Left ventricle myocardium inferior (tissue), 1 donor: ENCODE measurements around the gene DGCR8. TPM values are rescaled to one million over a fixed set of nuclear protein-coding genes. Genes with fewer than 3 reads are reported as not detected.

ENCODE experiments used
- DNase-seq: peaks from one replicate; pipeline ENCODE4 v3.0.0-alpha.2; 2020
- H3K27ac ChIP-seq: fragments of 200-600 bp; replicated peaks from 2 replicates; pipeline ENCODE4 v1.8.0; 2021
- H3K27me3 ChIP-seq: fragments of 200-600 bp; 2 replicates; pipeline ENCODE4 v1.8.0; 2021; ENCODE audit warnings: low read depth
- H3K36me3 ChIP-seq: fragments of 200-600 bp; 2 replicates; pipeline ENCODE4 v1.8.0; 2021
- H3K4me1 ChIP-seq: fragments of 200-600 bp; 2 replicates; pipeline ENCODE4 v1.8.0; 2021
- H3K4me3 ChIP-seq: fragments of 200-600 bp; 2 replicates; pipeline ENCODE4 v1.8.0; 2021; ENCODE audit warnings: mild to moderate bottlenecking, moderate library complexity
- H3K9me3 ChIP-seq: fragments of 200-600 bp; replicated peaks from 2 replicates; pipeline ENCODE4 v1.8.0; 2021
- CTCF ChIP-seq: fragments of 200-600 bp; IDR thresholded peaks from 2 replicates; pipeline ENCODE4 v1.8.0; 2021; ENCODE audit warnings: antibody characterized with exemption, mild to moderate bottlenecking, borderline replicate concordance
- intact Hi-C: fragments of 100-400 bp; cut with micrococcal nuclease; formaldehyde crosslinking; loops from one replicate; pipeline ENCODE4 v1.11.0; 2022
- total RNA-seq: library from RNA; stranded (reverse); fragmentation: NEBNext Ultra II Directional; extraction: Animal tissue kit (Norgen Biotek cat#: 25700); gene quantifications from one replicate; pipeline ENCODE4 v1.2.1, GENCODE V29; 2021
- donor health status: DM: no; HTN: yes; CAD: no; lungs with severe emphysema.

Gene DGCR8
- total RNA-seq, 1 donor from 2014 or later, result 16.8 TPM

DNA sequence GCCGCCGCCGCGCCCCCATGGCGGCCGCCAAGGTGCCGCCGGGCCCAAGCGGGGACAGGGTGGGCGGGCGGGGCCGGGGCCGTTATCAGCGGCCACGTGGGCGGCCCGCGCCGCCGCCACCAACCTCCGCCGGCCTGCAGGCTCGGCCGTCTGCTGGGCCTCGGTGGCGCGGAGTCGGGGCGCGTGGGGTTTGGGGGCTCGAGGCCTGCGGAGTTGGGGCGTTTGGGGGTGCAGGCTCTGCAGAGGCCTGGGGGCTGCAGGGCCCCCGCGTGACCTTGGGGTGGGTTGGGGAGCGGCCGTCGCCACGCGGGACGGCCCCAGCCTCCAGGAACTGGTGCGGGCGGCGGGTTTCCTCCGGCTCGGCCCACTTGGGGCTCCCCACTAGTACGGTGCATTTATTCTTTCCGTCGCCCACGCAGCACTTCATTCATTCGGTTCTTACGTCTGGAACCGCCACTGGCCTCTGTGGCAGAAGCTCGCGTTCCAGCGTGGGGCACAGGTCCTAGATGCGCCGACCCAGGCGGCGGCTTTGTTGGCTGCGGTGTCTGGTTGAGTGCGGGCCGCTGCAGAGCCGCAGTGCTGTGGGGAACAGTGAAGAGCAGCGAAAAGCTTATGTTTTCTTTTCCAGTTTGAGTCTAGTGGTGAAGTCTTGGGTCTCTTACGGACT lies 37.7 kb downstream of the DGCR8 start:
- H3K4me1 ChIP-seq, result peaks cover 51% of the 10 kb centered on the region
- intact Hi-C loops, result no loop called here
- DNase-seq, result peak; percentile 30
- peak overlapping the region; percentile 91 for H3K27ac ChIP-seq
- H3K36me3 ChIP-seq, result peaks cover 62% of the 10 kb centered on the region
- H3K27me3 ChIP-seq, result no peaks in the 10 kb centered on the region
- peak overlapping the region; percentile 79 for H3K4me3 ChIP-seq
- TF ChIP-seq CTCF, result no peak
- H3K9me3 ChIP-seq, result no peaks in the 10 kb centered on the region

DNA sequence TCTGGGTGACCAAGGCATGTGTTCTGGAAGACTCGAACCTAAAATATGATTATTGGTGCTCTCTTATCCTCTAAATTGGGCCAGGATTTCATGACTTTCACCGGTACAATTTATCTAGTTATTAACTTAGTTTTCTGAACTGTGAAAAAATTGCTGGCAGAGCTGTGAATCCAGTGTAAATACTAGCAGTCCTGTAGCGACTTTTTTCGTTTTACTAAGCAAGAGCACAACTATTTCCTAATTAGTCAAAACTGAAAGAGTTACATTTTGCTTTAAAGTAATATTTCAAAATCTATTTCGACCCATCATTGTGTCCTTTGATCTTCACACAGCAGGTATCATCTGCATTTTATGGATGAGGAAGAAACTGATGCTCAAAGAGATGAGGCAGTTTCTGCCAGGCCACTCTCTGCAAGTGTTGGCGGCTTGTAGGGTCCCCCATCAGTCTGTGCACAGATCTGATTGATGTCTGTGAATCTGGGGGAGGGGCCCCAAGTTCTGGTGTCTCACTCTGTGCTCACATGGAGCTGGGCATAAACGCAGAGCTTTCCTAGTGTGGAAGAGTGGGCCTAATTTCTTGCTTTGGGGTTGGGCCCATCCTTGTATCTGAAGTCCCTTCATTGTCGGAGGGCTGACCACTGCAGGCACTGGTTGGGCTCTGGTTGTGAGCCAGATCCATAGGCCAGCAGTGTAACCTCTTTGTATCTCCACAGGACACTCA lies 38.4 kb downstream of the DGCR8 start:
- H3K9me3 ChIP-seq, result no peaks in the 10 kb centered on the region
- peaks cover 57% of the 10 kb centered on the region for H3K36me3 ChIP-seq
- H3K4me3 ChIP-seq, result peak overlapping the region; percentile 79
- intact Hi-C loops, result no loop called here
- no peak for TF ChIP-seq CTCF
- peak overlapping the region; percentile 91 for H3K27ac ChIP-seq
- H3K4me1 ChIP-seq, result peaks cover 51% of the 10 kb centered on the region
- H3K27me3 ChIP-seq, result no peaks in the 10 kb centered on the region
- peak; percentile 5 for DNase-seq

GRCh38 chr22:20121856-20122415 lies 41.9 kb downstream of the DGCR8 start:
- no peaks in the 10 kb centered on the region for H3K27me3 ChIP-seq
- intact Hi-C loops, result no loop called here
- H3K4me3 ChIP-seq, result no peak overlapping the region
- TF ChIP-seq CTCF, result no peak
- H3K4me1 ChIP-seq, result peaks cover 33% of the 10 kb centered on the region
- no peak overlapping the region for H3K27ac ChIP-seq
- H3K9me3 ChIP-seq, result no peaks in the 10 kb centered on the region
- peaks cover 70% of the 10 kb centered on the region for H3K36me3 ChIP-seq
- DNase-seq, result no peak

GRCh38 chr22:20123366-20124082 lies 43.5 kb downstream of the DGCR8 start:
- Histone ChIP-seq H3K36me3 (peaks cover 77% of the 10 kb centered on the region), H3K9me3 (no peaks in the 10 kb centered on the region), H3K4me3 (no peak overlapping the region), H3K4me1 (peaks cover 29% of the 10 kb centered on the region), H3K27ac (no peak overlapping the region), H3K27me3 (no peaks in the 10 kb centered on the region)
- no peak for DNase-seq
- TF ChIP-seq CTCF, result no peak
- intact Hi-C loops, result no loop called here

DNA sequence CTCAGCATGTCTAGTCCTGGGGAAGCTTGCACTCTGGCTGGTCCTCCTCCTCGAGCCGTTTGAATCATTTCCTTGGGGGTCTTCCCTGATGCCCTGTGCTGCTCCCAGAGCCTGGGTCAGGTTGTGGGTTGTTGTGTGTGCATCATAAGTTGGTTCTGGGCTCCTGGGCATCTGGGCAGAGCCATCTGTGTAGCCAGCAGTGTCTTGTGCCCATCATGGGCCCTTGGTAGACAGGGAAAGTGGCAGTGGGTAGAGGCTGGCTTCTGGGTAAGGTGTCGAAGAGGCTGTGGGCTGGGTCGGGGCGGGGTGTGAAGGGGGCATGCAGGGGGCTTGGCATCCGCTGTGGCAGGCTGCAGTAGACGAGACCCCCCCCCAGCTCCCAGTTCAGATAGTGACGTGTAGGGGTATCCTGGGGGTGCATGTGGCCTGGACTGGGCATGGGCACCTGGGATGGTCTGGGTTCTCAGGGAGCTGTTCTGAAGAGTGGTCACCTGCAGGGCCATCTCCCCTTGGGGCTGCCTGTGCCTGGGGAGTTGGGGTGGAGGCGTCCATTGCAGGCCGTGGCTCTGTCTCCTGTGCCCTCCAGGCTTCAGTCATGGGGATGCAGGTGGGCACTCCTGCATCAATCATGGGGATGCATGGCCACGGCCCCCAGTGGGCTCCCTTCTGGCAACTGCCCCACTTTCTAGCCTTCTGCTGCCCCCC lies 44.2 kb downstream of the DGCR8 start:
- intact Hi-C loops, result no loop called here
- Histone ChIP-seq H3K4me3 (no peak overlapping the region), H3K27me3 (no peaks in the 10 kb centered on the region), H3K4me1 (peaks cover 24% of the 10 kb centered on the region), H3K9me3 (no peaks in the 10 kb centered on the region), H3K27ac (no peak overlapping the region), H3K36me3 (peaks cover 73% of the 10 kb centered on the region)
- DNase-seq, result no peak
- no peak for TF ChIP-seq CTCF
